Chondrocyte (in vitro differentiated cells): ENCODE data around the gene MPP3. TPM values are rescaled to one million over a fixed set of nuclear protein-coding genes. Genes with fewer than 3 reads are reported as not detected.

Source experiments
- DNase-seq: peaks from one replicate; pipeline ENCODE4 v3.0.0; 2021; ENCODE audit warnings: mixed read lengths, low spot score
- H3K27ac Mint-ChIP-seq: one replicate; pipeline ENCODE4 v1.8.0; 2021; ENCODE audit warnings: mild to moderate bottlenecking, moderate library complexity, mixed read lengths; ENCODE audit not compliant: unreplicated experiment
- H3K27me3 Mint-ChIP-seq: 2 replicates; pipeline ENCODE4 v1.8.0; 2021; ENCODE audit warnings: low read depth, mixed read lengths
- H3K36me3 Mint-ChIP-seq: 2 replicates; pipeline ENCODE4 v1.8.0; 2021; ENCODE audit warnings: low read depth, mixed read lengths
- H3K4me1 Mint-ChIP-seq: 2 replicates; pipeline ENCODE4 v1.8.0; 2021; ENCODE audit warnings: low read depth, mild to moderate bottlenecking, mixed read lengths
- H3K4me3 Mint-ChIP-seq: one replicate; pipeline ENCODE4 v1.8.0; 2021; ENCODE audit warnings: mild to moderate bottlenecking, moderate library complexity, mixed read lengths; ENCODE audit not compliant: unreplicated experiment
- H3K9me3 Mint-ChIP-seq: 2 replicates; pipeline ENCODE4 v1.8.0; 2021; ENCODE audit warnings: low read depth, mixed read lengths
- total RNA-seq: library from RNA; stranded (reverse); gene quantifications from 3 replicates; pipeline ENCODE4 v1.2.1, GENCODE V29; 2021
- TF ChIP-seq, protein P1 (sequence below): fragments of 200-600 bp; sonication (generic); IDR thresholded peaks from 2 replicates; pipeline ENCODE4 v1.5.0; 2021; ENCODE audit warnings: antibody characterized with exemption, mild to moderate bottlenecking, moderate library complexity

Gene MPP3
- total RNA-seq, 1 donor from 2014 or later = 14.4 TPM

- no peak for DNase-seq
- H3K36me3 Mint-ChIP-seq = no peaks in the 10 kb centered on the region
- TF ChIP-seq, protein P1, sequence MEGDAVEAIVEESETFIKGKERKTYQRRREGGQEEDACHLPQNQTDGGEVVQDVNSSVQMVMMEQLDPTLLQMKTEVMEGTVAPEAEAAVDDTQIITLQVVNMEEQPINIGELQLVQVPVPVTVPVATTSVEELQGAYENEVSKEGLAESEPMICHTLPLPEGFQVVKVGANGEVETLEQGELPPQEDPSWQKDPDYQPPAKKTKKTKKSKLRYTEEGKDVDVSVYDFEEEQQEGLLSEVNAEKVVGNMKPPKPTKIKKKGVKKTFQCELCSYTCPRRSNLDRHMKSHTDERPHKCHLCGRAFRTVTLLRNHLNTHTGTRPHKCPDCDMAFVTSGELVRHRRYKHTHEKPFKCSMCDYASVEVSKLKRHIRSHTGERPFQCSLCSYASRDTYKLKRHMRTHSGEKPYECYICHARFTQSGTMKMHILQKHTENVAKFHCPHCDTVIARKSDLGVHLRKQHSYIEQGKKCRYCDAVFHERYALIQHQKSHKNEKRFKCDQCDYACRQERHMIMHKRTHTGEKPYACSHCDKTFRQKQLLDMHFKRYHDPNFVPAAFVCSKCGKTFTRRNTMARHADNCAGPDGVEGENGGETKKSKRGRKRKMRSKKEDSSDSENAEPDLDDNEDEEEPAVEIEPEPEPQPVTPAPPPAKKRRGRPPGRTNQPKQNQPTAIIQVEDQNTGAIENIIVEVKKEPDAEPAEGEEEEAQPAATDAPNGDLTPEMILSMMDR = no peak
- no peak overlapping the region for H3K4me3 Mint-ChIP-seq
- peaks cover 16% of the 10 kb centered on the region for H3K27me3 Mint-ChIP-seq
- H3K9me3 Mint-ChIP-seq = no peaks in the 10 kb centered on the region
- H3K27ac Mint-ChIP-seq = no peak overlapping the region
- no peaks in the 10 kb centered on the region for H3K4me1 Mint-ChIP-seq
These were observed 21.6 kb upstream of the MPP3 start for GRCh38 chr17:43854498-43854897.

- DNase-seq = no peak
- no peaks in the 10 kb centered on the region for H3K36me3 Mint-ChIP-seq
- H3K4me1 Mint-ChIP-seq = no peaks in the 10 kb centered on the region
- no peaks in the 10 kb centered on the region for H3K9me3 Mint-ChIP-seq
- peaks cover 16% of the 10 kb centered on the region for H3K27me3 Mint-ChIP-seq
- H3K27ac Mint-ChIP-seq = no peak overlapping the region
- TF ChIP-seq, protein P1 = no peak
- no peak overlapping the region for H3K4me3 Mint-ChIP-seq
These were observed 20.6 kb upstream of the MPP3 start for GRCh38 chr17:43853546-43853945.

- Mint-ChIP-seq H3K4me1 (no peaks in the 10 kb centered on the region), H3K27ac (no peak overlapping the region), H3K36me3 (no peaks in the 10 kb centered on the region), H3K9me3 (no peaks in the 10 kb centered on the region), H3K27me3 (peaks cover 16% of the 10 kb centered on the region), H3K4me3 (no peak overlapping the region)
- TF ChIP-seq, protein P1 = no peak
- no peak for DNase-seq
These were observed 19.6 kb upstream of the MPP3 start for GRCh38 chr17:43852571-43852970.

GRCh38 chr17:43849116-43849515, 16.2 kb upstream of the MPP3 start:
- Mint-ChIP-seq H3K36me3 (no peaks in the 10 kb centered on the region), H3K9me3 (no peaks in the 10 kb centered on the region), H3K27ac (no peak overlapping the region), H3K4me3 (no peak overlapping the region), H3K27me3 (peaks cover 6% of the 10 kb centered on the region), H3K4me1 (peaks cover 8% of the 10 kb centered on the region)
- DNase-seq = no peak
- TF ChIP-seq, protein P1 = no peak

GRCh38 chr17:43848601-43849000, 15.7 kb upstream of the MPP3 start:
- peaks cover 8% of the 10 kb centered on the region for H3K4me1 Mint-ChIP-seq
- no peak overlapping the region for H3K27ac Mint-ChIP-seq
- no peak overlapping the region for H3K4me3 Mint-ChIP-seq
- TF ChIP-seq, protein P1 = no peak
- no peak for DNase-seq
- H3K27me3 Mint-ChIP-seq = peaks cover 6% of the 10 kb centered on the region
- no peaks in the 10 kb centered on the region for H3K9me3 Mint-ChIP-seq
- no peaks in the 10 kb centered on the region for H3K36me3 Mint-ChIP-seq
